ENCODE data around the gene ACTA2.

ACTA2 gene

GRCh38 chr10:88995156-88995876 lies 42.7 kb upstream of the ACTA2 start:
- ChIA-PET POLR2A (no interaction called here), CTCF (interaction anchor here (1.1 to 10.6 kb wide), 8 partner anchors 8 to 223 kb away, joined by 3 to 277 read pairs (median 8); no protein-coding TSS in a partner anchor)
- no peak overlapping the region for H3K4me3 ChIP-seq (ENCODE audit: low read depth, low read length)
- TF ChIP-seq CTCF (IDR thresholded peaks at IDR 0.05; ENCODE audit: insufficient read depth, low read length, missing control alignments): no peak
- DNase-seq (ENCODE audit: low read depth, low spot score): no peak

GRCh38 chr10:88994019-88994418 lies 41.4 kb upstream of the ACTA2 start:
- TF ChIP-seq CTCF (IDR thresholded peaks at IDR 0.05; ENCODE audit: insufficient read depth, low read length, missing control alignments): no peak
- H3K4me3 ChIP-seq (ENCODE audit: low read depth, low read length): no peak overlapping the region
- POLR2A ChIA-PET: interaction anchor here (0.5 to 0.9 kb wide), 2 partner anchors 8 to 15 kb away, joined by 3 to 4 read pairs; no protein-coding TSS in a partner anchor
- CTCF ChIA-PET: interaction anchor here (1.6 to 10.6 kb wide), 6 partner anchors 36 to 224 kb away, joined by 4 to 277 read pairs (median 28); no protein-coding TSS in a partner anchor
- no peak for DNase-seq (ENCODE audit: low read depth, low spot score)

GRCh38 chr10:88992921-88993524 lies 40.5 kb upstream of the ACTA2 start:
- ChIA-PET POLR2A (interaction anchor here (0.7 kb wide), 1 partner anchor 532 kb away, joined by 3 read pairs; no protein-coding TSS in a partner anchor), CTCF (interaction anchor here (1.0 to 10.6 kb wide), 8 partner anchors 26 to 225 kb away, joined by 3 to 277 read pairs (median 12); no protein-coding TSS in a partner anchor)
- peak overlapping the region; percentile 77 for H3K4me3 ChIP-seq (ENCODE audit: low read depth, low read length)
- no peak for DNase-seq (ENCODE audit: low read depth, low spot score)
- no peak for TF ChIP-seq CTCF (IDR thresholded peaks at IDR 0.05; ENCODE audit: insufficient read depth, low read length, missing control alignments)

DNA sequence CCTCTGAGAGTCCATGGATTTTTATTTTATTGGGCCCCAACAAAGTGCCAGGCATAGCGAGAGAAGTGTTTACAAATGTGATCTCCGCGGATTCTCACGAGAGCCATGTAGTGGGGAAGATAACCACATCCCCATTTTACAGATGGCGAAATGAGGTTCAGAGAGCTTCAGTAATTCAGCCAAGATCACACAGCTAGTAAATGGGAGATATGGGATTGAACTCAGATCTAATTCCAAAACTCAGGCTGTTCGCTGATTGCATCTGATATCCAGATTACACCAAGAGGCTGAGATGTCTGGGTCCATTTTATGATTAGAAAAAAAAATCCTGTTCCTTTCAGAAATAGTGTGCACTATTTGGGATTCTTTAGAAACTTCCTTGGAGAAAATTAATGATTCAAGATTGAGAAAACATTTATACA lies 39.3 kb upstream of the ACTA2 start:
- no peak for DNase-seq (ENCODE audit: low read depth, low spot score)
- TF ChIP-seq CTCF (IDR thresholded peaks at IDR 0.05; ENCODE audit: insufficient read depth, low read length, missing control alignments): no peak
- ChIA-PET POLR2A (interaction anchor here (0.8 to 1.6 kb wide), 3 partner anchors 13 to 171 kb away, joined by 3 to 7 read pairs (median 4); no protein-coding TSS in a partner anchor), CTCF (interaction anchor here (0.9 to 10.6 kb wide), 11 partner anchors 9 to 226 kb away, joined by 3 to 277 read pairs (median 6); no protein-coding TSS in a partner anchor)
- peak overlapping the region; percentile 77 for H3K4me3 ChIP-seq (ENCODE audit: low read depth, low read length)

DNA sequence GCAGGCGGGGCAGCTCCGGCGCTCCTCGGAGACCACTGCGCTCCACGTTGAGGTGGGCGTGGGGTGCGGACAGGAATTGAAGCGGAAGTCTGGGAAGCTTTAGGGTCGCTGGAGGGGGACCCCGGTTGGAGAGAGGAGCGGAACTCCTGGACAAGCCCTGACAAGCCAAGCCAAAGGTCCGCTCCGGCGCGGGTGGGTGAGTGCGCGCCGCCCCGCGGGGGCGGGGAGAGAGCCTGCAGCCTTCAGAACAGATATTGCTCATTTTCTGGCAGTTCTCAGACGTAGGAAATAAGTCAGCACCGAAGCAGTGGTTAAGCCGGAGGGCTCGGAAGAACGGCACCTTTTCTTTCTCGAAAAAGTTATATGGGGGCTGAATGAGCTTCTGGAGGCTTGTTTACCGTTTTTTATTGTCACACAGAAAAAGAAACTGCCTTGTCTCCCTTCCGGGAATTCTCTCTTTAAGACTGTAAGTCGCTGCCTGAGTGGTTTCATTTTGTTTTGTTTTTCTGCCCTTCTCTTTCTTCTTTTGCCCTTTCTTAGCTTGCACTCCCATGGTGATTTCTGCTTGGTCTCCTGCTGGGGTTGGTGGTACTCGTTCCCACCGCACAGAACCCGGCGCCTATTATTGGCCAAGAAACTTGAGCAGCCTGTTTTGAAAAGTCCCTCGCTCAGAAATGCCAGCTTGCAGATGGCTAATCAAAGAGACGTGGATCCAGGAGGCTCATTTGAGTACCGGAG lies 38.8 kb upstream of the ACTA2 start:
- no peak for TF ChIP-seq CTCF (IDR thresholded peaks at IDR 0.05; ENCODE audit: insufficient read depth, low read length, missing control alignments)
- DNase-seq (ENCODE audit: low read depth, low spot score): no peak
- H3K4me3 ChIP-seq (ENCODE audit: low read depth, low read length): peak overlapping the region; percentile 77
- ChIA-PET POLR2A (interaction anchor here (0.8 to 2.2 kb wide), 8 partner anchors 13 to 225 kb away, joined by 3 to 8 read pairs (median 4); no protein-coding TSS in a partner anchor), CTCF (interaction anchor here (0.9 to 10.6 kb wide), 16 partner anchors 9 to 230 kb away, joined by 3 to 277 read pairs (median 6); no protein-coding TSS in a partner anchor)
